Thyroid gland (tissue), 4 donors: ENCODE data around the gene CIZ1. TPM values are rescaled to one million over a fixed set of nuclear protein-coding genes. Genes with fewer than 3 reads are reported as not detected.

Experiments used
- DNase-seq, 2 donors: peaks; one replicate each; pipeline ENCODE4 v3.0.0-alpha.2; 2019
- H3K27ac ChIP-seq, 3 donors: fragments of 200-600 bp; sonication (generic); 1 replicate in 2 of 3; 2 replicates in 1 of 3; pipeline ENCODE4 v1.5.1; 2016 to 2019; ENCODE audit warnings: mild to moderate bottlenecking in 1 of 3, moderate library complexity in 1 of 3
- H3K27me3 ChIP-seq: fragments of 200-600 bp; sonication (generic); one replicate; pipeline ENCODE4 v1.5.1; 2019
- H3K36me3 ChIP-seq, 2 donors: fragments of 200-600 bp; sonication (generic); one replicate each; pipeline ENCODE4 v1.5.1; 2016 to 2019
- H3K4me1 ChIP-seq, 2 donors: fragments of 200-600 bp; sonication (generic); one replicate each; pipeline ENCODE4 v1.5.1; 2017 to 2019
- H3K4me3 ChIP-seq, 3 donors: fragments of 200-600 bp; sonication (generic); replicated peaks in 1 of 3; 1 replicate in 2 of 3; 2 replicates in 1 of 3; pipeline ENCODE4 v1.5.1; 2016; ENCODE audit warnings: mild to moderate bottlenecking in 1 of 3
- H3K9me3 ChIP-seq: fragments of 200-600 bp; sonication (generic); one replicate; pipeline ENCODE4 v1.5.1; 2017
- CTCF ChIP-seq, 6 experiments: fragments of 200-600 bp in 3 of 6; fragments of 450-650 bp in 3 of 6; sonication (generic) in 3 of 6; IDR thresholded peaks; one replicate each; pipeline ENCODE4 v1.5.1; 2016 to 2019; ENCODE audit warnings: antibody characterized with exemption in 6 of 6, mild to moderate bottlenecking in 2 of 6, inconsistent platforms in 1 of 6, moderate library complexity in 1 of 6
- POLR2A ChIP-seq, 2 donors: fragments of 450-650 bp; IDR thresholded peaks; one replicate each; pipeline ENCODE4 v1.6.1; 2017; ENCODE audit warnings: antibody characterized with exemption in 2 of 2, mild to moderate bottlenecking in 2 of 2, moderate library complexity in 1 of 2
- WGBS, 2 donors: methylation state at CpG; one replicate each; pipeline ENCODE4 v1.1.5; 2017; 5-methylcytosine and 5-hydroxymethylcytosine counted together
- intact Hi-C: fragments of 100-400 bp; cut with DNase I; formaldehyde crosslinking; loops from one replicate; pipeline ENCODE4 v1.15.1; 2023
- total RNA-seq, 4 donors: library from RNA; depleted of rRNA; stranded (reverse); fragments of >200 nt; gene quantifications; one replicate each; pipeline ENCODE4 v1.2.3, GENCODE V29; 2016

The CIZ1 gene
- total RNA-seq, 4 donors from 2014 or later = 47.8 to 58.5 (median 52.7) TPM

GRCh38 chr9:128143525-128144238 is 47.7 kb downstream of the CIZ1 start:
- Histone ChIP-seq H3K4me1 (peaks cover 9 to 19% of the 10 kb centered on the region in 2 donors), H3K4me3 (no peak overlapping the region), H3K27ac (no peak overlapping the region), H3K9me3 (no peaks in the 10 kb centered on the region), H3K27me3 (no peaks in the 10 kb centered on the region), H3K36me3 (no peaks in the 10 kb centered on the region)
- DNase-seq = no peak
- intact Hi-C loops = no loop called here
- WGBS, 2 donors = 84 to 88% methylated on average over 7 to 8 of the region's 8 CpGs
- TF ChIP-seq CTCF (IDR thresholded peaks at IDR 0.05) (no peak), POLR2A (IDR thresholded peaks at IDR 0.05) (no peak)

GRCh38 chr9:128142596-128142995 is 48.8 kb downstream of the CIZ1 start:
- WGBS, 2 donors = 77 to 92% methylated on average over 2 of the region's 2 CpGs
- Histone ChIP-seq H3K27me3 (no peaks in the 10 kb centered on the region), H3K4me3 (no peak overlapping the region), H3K36me3 (no peaks in the 10 kb centered on the region), H3K9me3 (no peaks in the 10 kb centered on the region), H3K4me1 (peaks cover 7 to 14% of the 10 kb centered on the region in 2 donors), H3K27ac (no peak overlapping the region)
- TF ChIP-seq CTCF (IDR thresholded peaks at IDR 0.05) = no peak
- DNase-seq = no peak
- intact Hi-C loops = no loop called here

GRCh38 chr9:128142061-128142460 is 49.3 kb downstream of the CIZ1 start:
- no peaks in the 10 kb centered on the region for H3K27me3 ChIP-seq
- peaks cover 7 to 14% of the 10 kb centered on the region in 2 donors for H3K4me1 ChIP-seq
- no peak for DNase-seq
- no peak overlapping the region for H3K27ac ChIP-seq
- H3K36me3 ChIP-seq = no peaks in the 10 kb centered on the region
- 63 to 70% methylated on average over 4 of the region's 4 CpGs for WGBS, 2 donors
- H3K9me3 ChIP-seq = no peaks in the 10 kb centered on the region
- H3K4me3 ChIP-seq = no peak overlapping the region
- TF ChIP-seq POLR2A (IDR thresholded peaks at IDR 0.05) (no peak), CTCF (IDR thresholded peaks at IDR 0.05) (no peak)
- intact Hi-C loops = no loop called here

- intact Hi-C loops = no loop called here
- DNase-seq = no peak
- TF ChIP-seq CTCF (IDR thresholded peaks at IDR 0.05) (no peak), POLR2A (IDR thresholded peaks at IDR 0.05) (no peak)
- Histone ChIP-seq H3K36me3 (no peaks in the 10 kb centered on the region), H3K9me3 (no peaks in the 10 kb centered on the region), H3K4me3 (no peak overlapping the region), H3K27me3 (no peaks in the 10 kb centered on the region), H3K27ac (no peak overlapping the region), H3K4me1 (peaks cover 7 to 14% of the 10 kb centered on the region in 2 donors)
- WGBS, 2 donors = 95 to 96% methylated on average over 3 of the region's 3 CpGs
Measured at GRCh38 chr9:128141604-128142003, 49.8 kb downstream of the CIZ1 start.

- TF ChIP-seq POLR2A (IDR thresholded peaks at IDR 0.05) = no peak
- no peak for TF ChIP-seq CTCF (IDR thresholded peaks at IDR 0.05)
Measured at GRCh38 chr9:128139621-128140020, 51.8 kb downstream of the CIZ1 start.

More at GRCh38 chr9:128139621-128140020, 51.8 kb downstream of the CIZ1 start:
- no peak for DNase-seq
- WGBS, 2 donors = 94 to 96% methylated on average over 2 to 7 of the region's 16 CpGs
- no peaks in the 10 kb centered on the region for H3K27me3 ChIP-seq
- intact Hi-C loops = no loop called here
- no peaks in the 10 kb centered on the region for H3K9me3 ChIP-seq
- no peaks in the 10 kb centered on the region for H3K36me3 ChIP-seq
- H3K4me3 ChIP-seq = no peak overlapping the region
- no peaks in the 10 kb centered on the region for H3K4me1 ChIP-seq
- H3K27ac ChIP-seq = no peak overlapping the region
